Measurements from ENCODE around the gene FBXL5.

DNA sequence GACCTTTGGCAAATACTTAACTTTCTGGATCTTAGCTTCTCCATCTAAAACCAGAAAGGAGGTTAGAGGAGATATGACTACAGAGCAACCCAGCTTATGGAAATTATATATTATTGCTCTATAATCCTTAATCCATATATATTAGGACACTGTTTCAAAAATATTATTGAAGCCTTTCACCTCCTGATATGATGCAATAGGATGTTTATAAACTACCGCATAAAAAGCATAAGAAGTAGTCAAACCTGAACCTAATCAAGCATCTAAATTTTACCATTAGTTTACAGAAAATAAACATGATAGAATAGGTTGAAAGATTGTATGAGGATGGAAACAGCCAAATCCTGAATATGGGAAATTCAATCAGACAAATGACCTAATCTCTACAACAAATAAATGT, 20.9 kb upstream of the FBXL5 start:
- TF ChIP-seq POLR2AphosphoS5 (IDR thresholded peaks at IDR 0.05) (no peak), POLR2A (IDR thresholded peaks at IDR 0.05) (no peak)
- TF ChIP-seq, protein P1, sequence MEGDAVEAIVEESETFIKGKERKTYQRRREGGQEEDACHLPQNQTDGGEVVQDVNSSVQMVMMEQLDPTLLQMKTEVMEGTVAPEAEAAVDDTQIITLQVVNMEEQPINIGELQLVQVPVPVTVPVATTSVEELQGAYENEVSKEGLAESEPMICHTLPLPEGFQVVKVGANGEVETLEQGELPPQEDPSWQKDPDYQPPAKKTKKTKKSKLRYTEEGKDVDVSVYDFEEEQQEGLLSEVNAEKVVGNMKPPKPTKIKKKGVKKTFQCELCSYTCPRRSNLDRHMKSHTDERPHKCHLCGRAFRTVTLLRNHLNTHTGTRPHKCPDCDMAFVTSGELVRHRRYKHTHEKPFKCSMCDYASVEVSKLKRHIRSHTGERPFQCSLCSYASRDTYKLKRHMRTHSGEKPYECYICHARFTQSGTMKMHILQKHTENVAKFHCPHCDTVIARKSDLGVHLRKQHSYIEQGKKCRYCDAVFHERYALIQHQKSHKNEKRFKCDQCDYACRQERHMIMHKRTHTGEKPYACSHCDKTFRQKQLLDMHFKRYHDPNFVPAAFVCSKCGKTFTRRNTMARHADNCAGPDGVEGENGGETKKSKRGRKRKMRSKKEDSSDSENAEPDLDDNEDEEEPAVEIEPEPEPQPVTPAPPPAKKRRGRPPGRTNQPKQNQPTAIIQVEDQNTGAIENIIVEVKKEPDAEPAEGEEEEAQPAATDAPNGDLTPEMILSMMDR (IDR thresholded peaks at IDR 0.05 in 8 of 11, conservative IDR thresholded peaks at IDR 0.05 in 3 of 11) = no peak
